H1 (cell line): ENCODE results near the gene GTF2I. TPM values are rescaled to one million over a fixed set of nuclear protein-coding genes. Genes with fewer than 3 reads are reported as not detected.

Experiments used
- CTCF ChIA-PET: fragments of 300-600 bp; sonication (Branson Sonifier 250); formaldehyde crosslinking; loops from one replicate; lab custom pipeline; 2021; ENCODE audit not compliant: partially characterized antibody; lab: Charles Lee
- POLR2A ChIA-PET: fragments of 300-600 bp; sonication (Branson Sonifier 250); formaldehyde crosslinking; loops from one replicate; lab custom pipeline; 2021; ENCODE audit warnings: inconsistent platforms; ENCODE audit not compliant: partially characterized antibody; lab: Charles Lee
- DNase-seq, 2 experiments: peaks; one replicate each; pipeline versions ENCODE4 v3.0.0 to v3.0.0-alpha.2; 2010 to 2022; ENCODE audit warnings: low spot score in 2 of 2, low read depth in 1 of 2, mixed read lengths in 1 of 2
- FAIRE-seq: peaks from 2 replicates; lab custom pipeline; 2011; peaks lifted over from hg19 to GRCh38; lab: Jason Lieb, UNC
- H2AFZ ChIP-seq: 2 replicates; pipeline ENCODE4 v1.8.1; 2012; ENCODE audit warnings: low read length, inconsistent platforms
- H2AK5ac ChIP-seq: 2 replicates; pipeline ENCODE4 v1.6.1; 2013; ENCODE audit warnings: low read depth, low read length
- H2BK120ac ChIP-seq: replicated peaks from 2 replicates; pipeline ENCODE3; 2013; ENCODE audit warnings: low read depth, low read length, inconsistent platforms
- H2BK12ac ChIP-seq: 2 replicates; pipeline ENCODE4 v1.6.1; 2013; ENCODE audit warnings: low read depth, low read length
- H2BK15ac ChIP-seq: 2 replicates; pipeline ENCODE4 v1.6.1; 2013; ENCODE audit warnings: low read length
- H2BK20ac ChIP-seq: 2 replicates; pipeline ENCODE4 v1.6.1; 2013; ENCODE audit warnings: low read length
- H2BK5ac ChIP-seq: 2 replicates; pipeline ENCODE4 v1.6.1; 2013; ENCODE audit warnings: low read depth, low read length
- H3K14ac ChIP-seq: 2 replicates; pipeline ENCODE4 v1.6.1; 2013; ENCODE audit warnings: inconsistent platforms; ENCODE audit not compliant: insufficient read length
- H3K18ac ChIP-seq: 2 replicates; pipeline ENCODE4 v1.6.1; 2013; ENCODE audit warnings: low read length; ENCODE audit errors: extremely low read depth
- H3K23ac ChIP-seq: 2 replicates; pipeline ENCODE4 v1.6.1; 2013; ENCODE audit warnings: inconsistent platforms; ENCODE audit not compliant: insufficient read length
- H3K23me2 ChIP-seq: 2 replicates; pipeline ENCODE4 v1.6.1; 2013; ENCODE audit warnings: low read depth, low read length
- H3K27ac ChIP-seq: 2 replicates; pipeline ENCODE4 v1.6.1; 2011; ENCODE audit warnings: low read depth, low read length, inconsistent platforms
- H3K27me3 ChIP-seq, 4 experiments: replicated peaks in 1 of 4; 1 replicate in 1 of 4; 2 replicates in 3 of 4; pipeline versions ENCODE4 v1.6.1 to v1.8.1; 2011 to 2013; ENCODE audit warnings: low read length in 3 of 4, mild to moderate bottlenecking in 3 of 4, inconsistent platforms in 2 of 4, mixed read lengths in 2 of 4, moderate library complexity in 1 of 4; ENCODE audit not compliant: control insufficient read depth in 3 of 4, insufficient read depth in 3 of 4; ENCODE audit errors: extremely low read depth in 1 of 4
- H3K36me3 ChIP-seq, 4 experiments: 2 replicates each; pipeline versions ENCODE4 v1.6.1 to v1.8.1; 2011 to 2013; ENCODE audit warnings: mild to moderate bottlenecking in 4 of 4, low read length in 3 of 4, moderate library complexity in 2 of 4, control low read depth in 1 of 4, inconsistent platforms in 1 of 4; ENCODE audit not compliant: insufficient read depth in 4 of 4, control insufficient read depth in 2 of 4
- H3K4ac ChIP-seq: replicated peaks from 2 replicates; pipeline ENCODE3; 2013; ENCODE audit warnings: low read length, low read depth, mixed read lengths, inconsistent platforms; ENCODE audit not compliant: insufficient read length
- H3K4me1 ChIP-seq, 4 experiments: replicated peaks in 1 of 4; 1 replicate in 1 of 4; 2 replicates in 3 of 4; pipeline versions ENCODE4 v1.6.1 to v1.8.1; 2011 to 2013; ENCODE audit warnings: low read length in 3 of 4, inconsistent platforms in 2 of 4, mixed read lengths in 1 of 4; ENCODE audit not compliant: insufficient read depth in 4 of 4, control insufficient read depth in 3 of 4
- H3K4me2 ChIP-seq, 2 experiments: 2 replicates each; pipeline versions ENCODE4 v1.6.1 to v1.8.1; 2011 to 2013; ENCODE audit warnings: low read depth in 2 of 2, low read length in 2 of 2, control low read depth in 1 of 2, inconsistent platforms in 1 of 2, mild to moderate bottlenecking in 1 of 2; ENCODE audit not compliant: insufficient read depth in 1 of 2
- H3K4me3 ChIP-seq, 4 experiments: fragments of 200-600, 300-600 bp in 1 of 4; sonication (generic), shearing (Covaris generic), sonication (Bioruptor Twin) in 1 of 4; 2 replicates each; pipeline versions ENCODE4 v1.5.1 to v1.8.1; 2011 to 2016; ENCODE audit warnings: low read length in 4 of 4, low read depth in 3 of 4, control low read depth in 2 of 4, inconsistent platforms in 2 of 4, mild to moderate bottlenecking in 2 of 4, mixed read lengths in 1 of 4, moderate library complexity in 1 of 4; ENCODE audit not compliant: insufficient read depth in 2 of 4; ENCODE audit errors: extremely low read depth in 1 of 4
- H3K56ac ChIP-seq: replicated peaks from 2 replicates; pipeline ENCODE3; 2013; ENCODE audit warnings: low read depth, mild to moderate bottlenecking, mixed read lengths, low read length, inconsistent platforms; ENCODE audit not compliant: insufficient read length
- H3K79me1 ChIP-seq: 2 replicates; pipeline ENCODE4 v1.6.1; 2013; ENCODE audit warnings: low read depth, low read length, control low read depth
- H3K79me2 ChIP-seq, 2 experiments: 2 replicates each; pipeline versions ENCODE4 v1.6.1 to v1.8.1; 2012 to 2013; ENCODE audit warnings: low read length in 2 of 2, mild to moderate bottlenecking in 2 of 2, inconsistent platforms in 1 of 2; ENCODE audit not compliant: insufficient read depth in 2 of 2, control insufficient read depth in 1 of 2
- H3K9ac ChIP-seq, 4 experiments: replicated peaks in 1 of 4; 1 replicate in 1 of 4; 2 replicates in 3 of 4; pipeline versions ENCODE4 v1.6.1 to v1.8.1; 2011 to 2013; ENCODE audit warnings: low read depth in 3 of 4, low read length in 3 of 4, control low read depth in 2 of 4, mild to moderate bottlenecking in 2 of 4, moderate library complexity in 2 of 4, inconsistent platforms in 1 of 4; ENCODE audit errors: extremely low read depth in 1 of 4
- H3K9me3 ChIP-seq, 2 experiments: 2 replicates each; pipeline versions ENCODE4 v1.6.1 to v1.8.1; 2012 to 2013; ENCODE audit warnings: mild to moderate bottlenecking in 2 of 2, moderate library complexity in 2 of 2, control low read depth in 1 of 2, inconsistent platforms in 1 of 2, low read depth in 1 of 2, low read length in 1 of 2, mixed read lengths in 1 of 2; ENCODE audit not compliant: insufficient read depth in 2 of 2
- H4K20me1 ChIP-seq, 2 experiments: replicated peaks in 1 of 2; 2 replicates each; pipeline versions ENCODE3 to v1.8.1; 2011 to 2013; ENCODE audit warnings: inconsistent platforms in 2 of 2, low read length in 2 of 2, mild to moderate bottlenecking in 1 of 2; ENCODE audit not compliant: insufficient read depth in 2 of 2, control insufficient read depth in 1 of 2
- H4K5ac ChIP-seq: 2 replicates; pipeline ENCODE4 v1.6.1; 2013; ENCODE audit warnings: low read length, low read depth, mixed read lengths, inconsistent platforms; ENCODE audit not compliant: insufficient read length
- H4K8ac ChIP-seq: 2 replicates; pipeline ENCODE4 v1.8.0; 2013; ENCODE audit warnings: mild to moderate bottlenecking, moderate library complexity, low read length, inconsistent platforms; ENCODE audit not compliant: insufficient read depth; ENCODE audit errors: extremely low read depth
- H4K91ac ChIP-seq: replicated peaks from 2 replicates; pipeline ENCODE3; 2013; ENCODE audit warnings: low read length, mixed read lengths, inconsistent platforms; ENCODE audit not compliant: insufficient read length
- JUN ChIP-seq: IDR thresholded peaks from 2 replicates; pipeline ENCODE4 v1.6.1; 2011; ENCODE audit warnings: low read depth, mild to moderate bottlenecking, improper control_type of control experiment, low read length
- WGBS, 2 experiments: shearing (Covaris generic) in 1 of 2; methylation state at CpG; one replicate each; pipeline versions ENCODE4 v1.1.6 to v1.1.7; 2013 to 2015; ENCODE audit warnings: low lambda C conversion rate in 2 of 2, mixed read lengths in 2 of 2, inconsistent platforms in 1 of 2, low coverage in 1 of 2, missing lambda C conversion rate in 1 of 2; ENCODE audit not compliant: insufficient replicate concordance in 2 of 2, insufficient coverage in 1 of 2, insufficient read length in 1 of 2; ENCODE audit errors: extremely low coverage in 1 of 2, missing lambda C conversion rate in 1 of 2; 5-methylcytosine and 5-hydroxymethylcytosine counted together
- polyA plus RNA-seq, 7 experiments: library from polyadenylated mRNA; depleted of rRNA in 3 of 7; stranded (reverse) in 5 of 7; unstranded in 2 of 7; fragments of >200 nt in 5 of 7; fragments of 200-250 nt in 2 of 7; gene quantifications; 1 replicate in 5 of 7; 2 replicates in 1 of 7; 4 replicates in 1 of 7; pipeline versions ENCODE4 v1.2.1 to v1.2.3, GENCODE V29; 2011 to 2013; ENCODE audit warnings: missing spikeins in 2 of 7, mixed read lengths in 2 of 7
- total RNA-seq: library from RNA; stranded (reverse); fragmentation: NEBNext Ultra II Directional; extraction: Animal tissue kit (Norgen Biotek cat#: 25700); gene quantifications from 2 replicates; pipeline ENCODE4 v1.2.1, GENCODE V29; 2021

Gene GTF2I
- total and polyA plus RNA-seq, 2 of the 8 experiments (the other 6 are each of a cell fraction or from before 2014, with no cell fraction given): 46.7 to 316 TPM

GRCh38 chr7:74684473-74684872 is 27.0 kb downstream of the GTF2I start:
- no peak overlapping the region for H3K4me2 ChIP-seq
- H3K14ac ChIP-seq: no peak overlapping the region
- H3K79me2 ChIP-seq: peaks cover 10 to 97% of the 10 kb centered on the region in 2 experiments; a peak in 3 of 4 replicates
- H3K23ac ChIP-seq: no peak overlapping the region
- no peak for TF ChIP-seq JUN
- H3K4me3 ChIP-seq: no peak overlapping the region
- H2BK12ac ChIP-seq: no peak overlapping the region
- DNase-seq (no peak), FAIRE-seq (no peak)
- no peak overlapping the region for H2AK5ac ChIP-seq
- H2AFZ ChIP-seq: no peak overlapping the region
- H3K27ac ChIP-seq: no peak overlapping the region
- no peak overlapping the region for H2BK120ac ChIP-seq
- H2BK20ac ChIP-seq: no peak overlapping the region
- H3K18ac ChIP-seq: no peak overlapping the region
- H3K9ac ChIP-seq: no peak overlapping the region
- WGBS, 2 experiments: 91% methylated on average over 11 of the region's 11 CpGs; no CpG with 5 or more reads in 1 of the 2 experiments
- H4K5ac ChIP-seq: no peak overlapping the region
- peaks cover 7 to 9% of the 10 kb centered on the region in 2 experiments for H4K20me1 ChIP-seq
- no peak overlapping the region for H2BK5ac ChIP-seq
- no peak overlapping the region for H3K4ac ChIP-seq
- H3K79me1 ChIP-seq: 0 out of 2 replicates have a peak, but pooled peaks cover 5% of the 10 kb centered on the region
- peaks cover under 1 to 16% (median 6%) of the 10 kb centered on the region in 4 experiments; a peak in 6 of 8 replicates for H3K36me3 ChIP-seq
- H3K4me1 ChIP-seq: no peaks in the 10 kb centered on the region; a peak in 1 of 7 replicates
- H3K27me3 ChIP-seq: no peaks in the 10 kb centered on the region
- no peak overlapping the region for H4K91ac ChIP-seq
- ChIA-PET POLR2A (interaction anchor here (0.7 to 1.6 kb wide), 2 partner anchors 11 to 38 kb away, joined by 3 read pairs; no protein-coding TSS in a partner anchor), CTCF (no interaction called here)
- no peak overlapping the region for H2BK15ac ChIP-seq
- no peaks in the 10 kb centered on the region for H3K23me2 ChIP-seq
- no peak overlapping the region for H3K56ac ChIP-seq
- no peaks in the 10 kb centered on the region for H3K9me3 ChIP-seq
- H4K8ac ChIP-seq: no peak overlapping the region
